ENCODE measurements around the gene MAP10. TPM values are rescaled to one million over a fixed set of nuclear protein-coding genes. Genes with fewer than 3 reads are reported as not detected.

Gene MAP10
- total and polyA plus RNA-seq, 10 of the 15 experiments (the other 5 are each of a cell fraction or from before 2014, with no cell fraction given), result 0.85 to 5.0 (median 4.3) TPM

GRCh38 chr1:232853994-232854797, 49.0 kb downstream of the MAP10 start (continued):
- TF ChIP-seq ZBTB11 (CRISPR knock-in tag; IDR thresholded peaks at IDR 0.05), result no peak
- no peak for TF ChIP-seq ZNF217 (IDR thresholded peaks at IDR 0.05)
- no peak for TF ChIP-seq RFX5 (IDR thresholded peaks at IDR 0.05; ENCODE audit: low read depth, low read length)
- TF ChIP-seq RUNX3 (IDR thresholded peaks at IDR 0.05; ENCODE audit: low read length), result no peak
- no peak for TF ChIP-seq CBX3 (IDR thresholded peaks at IDR 0.05; ENCODE audit: borderline replicate concordance, low read depth)
- no peak for TF ChIP-seq STAT3 (IDR thresholded peaks at IDR 0.05; ENCODE audit: low read depth, low read length)

GRCh38 chr1:232854798-232855159, 49.6 kb downstream of the MAP10 start:
- H4K20me1 ChIP-seq (ENCODE audit: control insufficient read depth, insufficient read depth), result no peaks in the 10 kb centered on the region
- WGBS (ENCODE audit: insufficient coverage, insufficient replicate concordance, low lambda C conversion rate, missing lambda C conversion rate), result 17% methylated on average over 2 of the region's 2 CpGs
- no peaks in the 10 kb centered on the region for H3K4me1 ChIP-seq (ENCODE audit: control insufficient read depth, insufficient read depth, low read length)
- H3K4me2 ChIP-seq (ENCODE audit: control insufficient read depth, insufficient read depth), result no peak overlapping the region
- ChIA-PET CTCF (no interaction called here), POLR2A (no interaction called here), SMC1A (ENCODE audit: uncharacterized antibody, unreplicated experiment) (no interaction called here), RAD21 (ENCODE audit: unreplicated experiment) (no interaction called here)
- intact Hi-C loops (cut with micrococcal nuclease; ENCODE audit: unreplicated experiment), result loop anchor here (10.0 kb wide), 1 partner anchor 360 kb away; no protein-coding TSS in a partner anchor
- peaks cover 0 to 2% of the 10 kb centered on the region in 2 experiments; a peak in 1 of 4 replicates for H3K27me3 ChIP-seq (replicated peaks in 1 of 2; ENCODE audit: control insufficient read depth in 2 of 2, insufficient read depth in 2 of 2, low read length in 1 of 2)
- no peak overlapping the region for H2AFZ ChIP-seq (ENCODE audit: control insufficient read depth, low read depth, low read length)
- H3K4me3 ChIP-seq, result no peak overlapping the region
- no peak for DNase-seq (ENCODE audit: low read depth, low spot score)
- no peak overlapping the region for H3K9ac ChIP-seq (ENCODE audit: control insufficient read depth, insufficient read depth, low read length)
- no peak for TF ChIP-seq E4F1 (IDR thresholded peaks at IDR 0.05; ENCODE audit: borderline replicate concordance, partially characterized antibody)
- no peaks in the 10 kb centered on the region for H3K79me2 ChIP-seq (ENCODE audit: control insufficient read depth, insufficient read depth, low read length)
- H3K9me3 ChIP-seq (replicated peaks; ENCODE audit: control insufficient read depth, insufficient read depth, low read length), result no peaks in the 10 kb centered on the region
- no peak overlapping the region for H3K27ac ChIP-seq (ENCODE audit: control insufficient read depth, insufficient read depth)
- FAIRE-seq, result no peak
- no TSS peak for BruUV-seq (replicated peaks)
- in situ Hi-C loops (cut with MboI), result no loop called here
- no peaks in the 10 kb centered on the region for H3K36me3 ChIP-seq (ENCODE audit: control insufficient read depth in 2 of 2, insufficient read depth in 2 of 2, low read length in 1 of 2)
- ATAC-seq, result no peak

All from GM12878 (cell line).